HEK293 (cell line): ENCODE data around the gene KCNMA1.
A peak's percentile ranks its signal among the peaks of the same experiment; 100 is the strongest.
"Not testable (repeated sequence)": the region's sequence is repeated elsewhere in the genome, so short reads cannot be mapped to it uniquely, and the experiment has no call there.

Source experiments
- CTCF ChIA-PET: fragments of 350-600 bp; formaldehyde crosslinking; extraction: SDS; loops from one replicate; lab custom pipeline; 2021; ENCODE audit warnings: antibody characterized with exemption; lab: Yijun Ruan, JAX
- POLR2A ChIA-PET: fragments of 300-600 bp; formaldehyde crosslinking; extraction: SDS; loops from one replicate; lab custom pipeline; 2020; ENCODE audit warnings: antibody characterized with exemption, inconsistent platforms; lab: Yijun Ruan, JAX
- H3K27ac ChIP-seq: fragments of 200-500 bp; sonication (Bioruptor generic); 2 replicates; pipeline ENCODE4 v1.5.1; 2014; ENCODE audit warnings: low read depth, low read length, control low read depth, inconsistent platforms; ENCODE audit errors: extremely low read depth
- H3K36me3 ChIP-seq, 2 experiments: fragments of 200-500 bp in 1 of 2; sonication (Bioruptor generic) in 1 of 2; 1 replicate in 1 of 2; 2 replicates in 1 of 2; pipeline ENCODE4 v1.5.1; 2014 to 2017; ENCODE audit warnings: inconsistent platforms in 2 of 2, low read length in 2 of 2; ENCODE audit not compliant: control insufficient read depth in 2 of 2, insufficient read depth in 1 of 2
- H3K4me1 ChIP-seq: fragments of 200-500 bp; sonication (Bioruptor generic); 2 replicates; pipeline ENCODE4 v1.5.1; 2014; ENCODE audit warnings: mild to moderate bottlenecking, low read length, inconsistent platforms; ENCODE audit not compliant: control insufficient read depth, insufficient read depth
- H3K4me3 ChIP-seq: 2 replicates; pipeline ENCODE4 v1.5.1; 2011; ENCODE audit warnings: low read depth, mild to moderate bottlenecking, control low read depth, low read length, moderate library complexity
- H3K9me3 ChIP-seq: fragments of 200-500 bp; sonication (Bioruptor generic); 2 replicates; pipeline ENCODE4 v1.5.1; 2014; ENCODE audit warnings: low read depth, low read length, inconsistent platforms; ENCODE audit not compliant: control insufficient read depth, insufficient read depth
- ATF2 ChIP-seq: fragments of 450-650 bp; formaldehyde crosslinking; IDR thresholded peaks from 2 replicates; pipeline ENCODE4 v1.5.1; 2016; ENCODE audit warnings: missing biosample characterization, missing genetic modification characterization, low read depth
- GLIS1 ChIP-seq: fragments of 450-650 bp; formaldehyde crosslinking; IDR thresholded peaks from 2 replicates; pipeline ENCODE4 v1.5.1; 2016; ENCODE audit warnings: missing biosample characterization, missing genetic modification characterization
- KLF1 ChIP-seq: fragments of 450-650 bp; formaldehyde crosslinking; IDR thresholded peaks from 2 replicates; pipeline ENCODE4 v1.5.1; 2016; ENCODE audit warnings: missing biosample characterization, missing genetic modification characterization
- KLF10 ChIP-seq: fragments of 450-650 bp; IDR thresholded peaks from 2 replicates; pipeline ENCODE4 v1.5.1; 2018; ENCODE audit warnings: missing biosample characterization, mild to moderate bottlenecking, missing genetic modification characterization
- MEIS1 ChIP-seq: sonication (generic); formaldehyde crosslinking; IDR thresholded peaks from 2 replicates; pipeline ENCODE4 v1.8.1; 2022; ENCODE audit warnings: missing genetic modification reagents, mild to moderate bottlenecking, borderline replicate concordance
- MZF1 ChIP-seq: fragments of 450-650 bp; formaldehyde crosslinking; IDR thresholded peaks from 2 replicates; pipeline ENCODE4 v1.5.1; 2017; ENCODE audit warnings: missing biosample characterization, missing genetic modification characterization, borderline replicate concordance
- REST ChIP-seq: fragments of 450-650 bp; formaldehyde crosslinking; IDR thresholded peaks from 2 replicates; pipeline ENCODE4 v1.5.1; 2016; ENCODE audit warnings: missing biosample characterization, missing genetic modification characterization
- SALL2 ChIP-seq: fragments of 450-650 bp; formaldehyde crosslinking; IDR thresholded peaks from 2 replicates; pipeline ENCODE4 v1.5.0; 2017; ENCODE audit warnings: missing biosample characterization, mild to moderate bottlenecking, missing genetic modification characterization, borderline replicate concordance
- SCRT2 ChIP-seq: fragments of 450-650 bp; formaldehyde crosslinking; IDR thresholded peaks from 2 replicates; pipeline ENCODE4 v1.5.1; 2016; ENCODE audit warnings: missing biosample characterization, missing genetic modification characterization
- YY1 ChIP-seq: fragments of 450-650 bp; formaldehyde crosslinking; IDR thresholded peaks from 2 replicates; pipeline ENCODE4 v1.5.1; 2018; ENCODE audit warnings: missing biosample characterization, missing genetic modification characterization
- ZFP41 ChIP-seq: fragments of 450-650 bp; formaldehyde crosslinking; IDR thresholded peaks from 2 replicates; pipeline ENCODE4 v1.5.1; 2016; ENCODE audit warnings: missing biosample characterization, missing genetic modification characterization, borderline replicate concordance
- ZNF112 ChIP-seq: fragments of 450-650 bp; formaldehyde crosslinking; IDR thresholded peaks from 2 replicates; pipeline ENCODE4 v1.5.0; 2017; ENCODE audit warnings: missing biosample characterization, missing genetic modification characterization
- ZNF24 ChIP-seq: fragments of 450-650 bp; formaldehyde crosslinking; IDR thresholded peaks from 2 replicates; pipeline ENCODE4 v1.5.1; 2016; ENCODE audit warnings: missing biosample characterization, missing genetic modification characterization
- ZNF311 ChIP-seq: fragments of 450-650 bp; formaldehyde crosslinking; IDR thresholded peaks from 2 replicates; pipeline ENCODE4 v1.5.1; 2017; ENCODE audit warnings: missing biosample characterization, missing genetic modification characterization, borderline replicate concordance
- ZNF416 ChIP-seq: fragments of 450-650 bp; formaldehyde crosslinking; IDR thresholded peaks from 2 replicates; pipeline ENCODE4 v1.5.1; 2016; ENCODE audit warnings: missing biosample characterization, missing genetic modification characterization
- ZNF514 ChIP-seq: fragments of 450-650 bp; formaldehyde crosslinking; IDR thresholded peaks from 2 replicates; pipeline ENCODE4 v1.5.1; 2016; ENCODE audit warnings: missing biosample characterization, missing genetic modification characterization
- ZNF548 ChIP-seq: fragments of 450-650 bp; formaldehyde crosslinking; IDR thresholded peaks from 2 replicates; pipeline ENCODE4 v1.5.1; 2016; ENCODE audit warnings: missing biosample characterization, missing genetic modification characterization
- ZNF704 ChIP-seq: fragments of 450-650 bp; formaldehyde crosslinking; IDR thresholded peaks from 2 replicates; pipeline ENCODE4 v1.5.1; 2016; ENCODE audit warnings: missing biosample characterization, missing genetic modification characterization
- ZNF76 ChIP-seq: fragments of 450-650 bp; formaldehyde crosslinking; IDR thresholded peaks from 2 replicates; pipeline ENCODE4; 2016; ENCODE audit warnings: low read depth, missing biosample characterization, missing genetic modification characterization, borderline replicate concordance
- ZNF785 ChIP-seq: fragments of 450-650 bp; formaldehyde crosslinking; IDR thresholded peaks from 2 replicates; pipeline ENCODE4 v1.5.1; 2016; ENCODE audit warnings: missing biosample characterization, missing genetic modification characterization
- ZNF830 ChIP-seq: fragments of 450-650 bp; IDR thresholded peaks from 2 replicates; pipeline ENCODE4 v1.5.0; 2018; ENCODE audit warnings: missing biosample characterization, missing genetic modification characterization, low read depth, mild to moderate bottlenecking, moderate library complexity
- ZSCAN30 ChIP-seq: fragments of 450-650 bp; IDR thresholded peaks from 2 replicates; pipeline ENCODE4 v1.5.1; 2018; ENCODE audit warnings: missing biosample characterization, mild to moderate bottlenecking, missing genetic modification characterization, moderate library complexity
- TF ChIP-seq, protein P1 (sequence below): fragments of 450-650 bp; formaldehyde crosslinking; IDR thresholded peaks from 2 replicates; pipeline ENCODE4 v1.5.1; 2017; ENCODE audit warnings: missing biosample characterization, missing genetic modification characterization

KCNMA1 gene

GRCh38 chr10:77574438-77574837 is 63.2 kb downstream of the KCNMA1 start (continued):
- TF ChIP-seq ATF2 (no peak), ZNF830 (tag by site-specific recombination) (no peak), ZNF704 (tag by site-specific recombination) (no peak), ZFP41 (tag by site-specific recombination) (no peak), SALL2 (no peak), ZNF76 (tag by site-specific recombination) (no peak)

DNA sequence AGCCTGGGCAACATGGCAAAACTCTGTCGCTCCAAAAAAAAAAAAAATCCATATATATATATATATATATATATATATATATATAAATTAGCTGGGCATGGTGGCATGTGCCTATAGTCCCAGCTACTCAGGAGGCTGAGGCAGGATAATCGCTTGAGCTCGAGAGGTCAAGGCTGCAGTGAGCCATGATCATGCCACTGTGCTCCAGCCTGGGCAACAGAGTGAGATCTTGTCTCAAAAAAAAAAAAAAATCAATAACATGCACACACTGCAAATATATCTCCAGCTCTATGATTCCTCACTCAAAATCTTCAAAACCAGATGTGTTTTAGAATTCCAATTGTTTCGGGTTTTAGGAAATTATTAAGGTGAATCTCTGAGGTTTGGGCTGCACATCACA is 65.1 kb downstream of the KCNMA1 start:
- CTCF ChIA-PET: interaction anchor here (0.7 to 1.0 kb wide), 2 partner anchors 17 to 31 kb away, joined by 3 to 4 read pairs; no protein-coding TSS in a partner anchor
- H3K36me3 ChIP-seq, POLR2A ChIA-PET, H3K27ac ChIP-seq, H3K4me1 ChIP-seq, H3K4me3 ChIP-seq, H3K9me3 ChIP-seq: not testable (repeated sequence)

GRCh38 chr10:77571490-77571889 is 66.1 kb downstream of the KCNMA1 start:
- no peaks in the 10 kb centered on the region for H3K36me3 ChIP-seq
- TF ChIP-seq SCRT2 (tag by site-specific recombination) (no peak), GLIS1 (peak; percentile 85), KLF1 (tag by site-specific recombination) (peak; percentile 39; the same call in 1 of the 2 replicates), ZNF24 (tag by site-specific recombination) (no peak), ZNF416 (tag by site-specific recombination) (no peak), MZF1 (0 out of 2 replicates have a peak, but pooled peaks have one; percentile 24)

GRCh38 chr10:77566914-77567566 is 70.6 kb downstream of the KCNMA1 start:
- CTCF ChIA-PET: interaction anchor here (0.9 to 1.8 kb wide), 3 partner anchors 13 to 231 kb away, joined by 3 read pairs; no protein-coding TSS in a partner anchor
- Histone ChIP-seq H3K4me1 (no peaks in the 10 kb centered on the region), H3K36me3 (no peaks in the 10 kb centered on the region)
- TF ChIP-seq ZSCAN30 (tag by site-specific recombination) (no peak), ZNF112 (tag by site-specific recombination) (no peak), REST (tag by site-specific recombination) (no peak), ZNF548 (tag by site-specific recombination) (no peak), MEIS1 (CRISPR knock-in tag) (no peak), KLF10 (tag by site-specific recombination) (no peak), YY1 (tag by site-specific recombination) (no peak), ZNF514 (tag by site-specific recombination) (no peak), ZNF785 (tag by site-specific recombination) (no peak), ZNF311 (tag by site-specific recombination) (no peak)
- TF ChIP-seq, protein P1, sequence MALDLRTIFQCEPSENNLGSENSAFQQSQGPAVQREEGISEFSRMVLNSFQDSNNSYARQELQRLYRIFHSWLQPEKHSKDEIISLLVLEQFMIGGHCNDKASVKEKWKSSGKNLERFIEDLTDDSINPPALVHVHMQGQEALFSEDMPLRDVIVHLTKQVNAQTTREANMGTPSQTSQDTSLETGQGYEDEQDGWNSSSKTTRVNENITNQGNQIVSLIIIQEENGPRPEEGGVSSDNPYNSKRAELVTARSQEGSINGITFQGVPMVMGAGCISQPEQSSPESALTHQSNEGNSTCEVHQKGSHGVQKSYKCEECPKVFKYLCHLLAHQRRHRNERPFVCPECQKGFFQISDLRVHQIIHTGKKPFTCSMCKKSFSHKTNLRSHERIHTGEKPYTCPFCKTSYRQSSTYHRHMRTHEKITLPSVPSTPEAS: no peak
- TF ChIP-seq, all 188 proteins: peak for 0
- Histone ChIP-seq H3K27ac (no peak overlapping the region), H3K9me3 (no peaks in the 10 kb centered on the region), H3K4me3 (no peak overlapping the region)
- POLR2A ChIA-PET: no interaction called here

More at GRCh38 chr10:77571490-77571889, 66.1 kb downstream of the KCNMA1 start:
- ChIA-PET CTCF (interaction anchor here (0.6 to 0.7 kb wide), 2 partner anchors 72 to 272 kb away, joined by 3 to 4 read pairs; no protein-coding TSS in a partner anchor), POLR2A (no interaction called here)
- H3K4me1 ChIP-seq: no peaks in the 10 kb centered on the region
- H3K9me3 ChIP-seq: no peaks in the 10 kb centered on the region
- no peak overlapping the region for H3K27ac ChIP-seq
- no peak overlapping the region for H3K4me3 ChIP-seq
